COR-L47 (cell line): ENCODE results near the gene PLCD4.

ENCODE experiments used
- DNase-seq: peaks from one replicate; lab custom pipeline; 2025; lab: John Stamatoyannopoulos, UW

PLCD4 gene

DNA sequence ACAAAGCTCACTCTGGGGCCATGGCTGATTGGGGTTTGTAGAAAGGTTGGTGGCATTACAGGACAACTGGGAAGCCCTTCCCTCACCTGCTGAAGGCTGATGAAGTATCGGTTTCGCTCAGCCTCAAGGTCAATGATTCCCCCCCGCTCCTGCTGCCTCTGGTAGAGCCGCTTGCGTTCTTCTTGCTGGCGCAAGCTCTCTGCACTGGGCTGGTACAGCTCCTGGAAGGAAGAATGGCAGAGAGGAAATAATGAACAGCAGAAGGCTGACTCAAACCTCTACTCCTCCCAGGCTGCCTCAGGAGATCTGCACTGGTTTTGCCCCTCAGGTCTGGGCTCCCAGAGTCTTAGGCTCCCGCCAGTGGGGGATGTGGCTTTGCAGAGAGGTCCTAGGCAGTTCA lies 57.0 kb downstream of the PLCD4 start:
- DNase-seq = no peak

DNA sequence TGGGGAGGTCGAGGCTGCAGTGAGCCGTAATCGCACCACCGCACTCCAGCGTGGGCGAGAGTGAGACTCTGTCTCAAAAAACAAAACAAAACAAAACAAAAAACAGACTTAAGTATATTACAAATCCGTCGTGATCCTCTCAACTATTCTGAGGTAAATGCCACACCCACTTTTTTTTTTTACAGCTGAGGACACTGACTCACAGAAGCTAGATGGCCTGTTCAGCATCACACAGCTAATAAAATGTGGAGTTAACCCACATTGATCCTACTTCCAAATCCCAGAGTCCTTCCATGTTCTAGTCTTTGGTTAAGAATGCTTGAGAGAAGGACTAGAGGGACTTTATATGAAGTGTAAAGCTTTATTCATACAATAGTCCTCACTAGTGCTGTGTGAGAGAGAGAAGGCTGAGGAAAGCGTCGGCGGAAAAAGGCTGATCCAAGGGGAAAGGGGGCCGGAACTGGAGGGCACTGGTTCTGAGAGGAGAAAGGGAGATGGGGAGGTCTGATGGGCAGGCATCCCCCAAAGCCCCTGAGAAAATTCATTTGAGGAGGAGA lies 63.5 kb downstream of the PLCD4 start:
- DNase-seq = no peak

DNA sequence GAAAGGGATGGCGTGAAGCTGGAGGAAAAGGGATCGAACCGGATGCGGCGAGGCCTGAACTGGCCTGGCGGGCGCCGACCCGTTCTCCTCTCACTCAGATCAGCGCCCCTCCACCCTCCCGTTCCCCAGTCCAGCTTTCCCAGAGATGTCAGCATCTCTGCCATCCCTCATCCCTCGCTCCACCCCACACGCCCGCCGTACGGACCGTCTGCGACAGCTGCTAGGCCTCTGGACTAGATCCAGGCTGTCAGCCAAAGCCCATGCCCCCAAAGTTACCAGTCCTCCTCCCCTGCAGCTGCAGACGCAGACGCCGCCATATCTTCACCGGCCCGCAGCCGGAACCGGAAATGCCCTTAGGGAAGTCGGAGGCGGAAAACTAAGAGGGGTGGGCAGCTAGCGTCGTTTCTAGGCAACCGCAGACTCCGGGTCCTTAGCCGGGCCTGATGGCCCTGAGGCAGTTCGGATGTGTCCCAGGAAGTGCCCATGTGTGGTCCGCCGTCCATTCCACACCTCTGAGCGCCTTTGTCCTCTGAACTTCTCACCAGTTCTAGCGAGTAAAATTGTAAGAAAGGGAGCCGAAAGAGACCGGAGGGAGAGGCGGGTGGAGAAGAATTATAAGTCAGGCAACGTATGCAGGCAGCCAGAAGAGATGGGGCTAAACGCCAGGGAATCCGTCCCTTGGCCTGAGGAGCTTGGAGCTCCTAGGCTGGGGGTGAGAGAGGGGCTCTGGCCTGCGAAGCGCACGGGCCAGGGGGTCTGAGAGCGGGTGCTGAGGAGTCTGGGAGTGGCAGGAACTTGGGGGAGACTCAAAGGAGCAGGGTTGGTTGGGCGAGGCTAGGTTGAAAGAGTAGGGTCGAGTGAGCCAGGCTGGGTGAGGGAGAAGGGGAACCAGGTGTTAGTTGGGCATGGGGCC lies 64.2 kb downstream of the PLCD4 start, which contains the start of the genes RNF25 and STK36:
RNF25 (minus strand) TSS at position 349 of the 913 bp plus-strand sequence; CDS start at position 317, 32 bp downstream.
STK36 (plus strand) TSS at position 433 of the 913 bp plus-strand sequence. CDS start 744 bp downstream, outside the sequence.
- peak; percentile 87 for DNase-seq

DNA sequence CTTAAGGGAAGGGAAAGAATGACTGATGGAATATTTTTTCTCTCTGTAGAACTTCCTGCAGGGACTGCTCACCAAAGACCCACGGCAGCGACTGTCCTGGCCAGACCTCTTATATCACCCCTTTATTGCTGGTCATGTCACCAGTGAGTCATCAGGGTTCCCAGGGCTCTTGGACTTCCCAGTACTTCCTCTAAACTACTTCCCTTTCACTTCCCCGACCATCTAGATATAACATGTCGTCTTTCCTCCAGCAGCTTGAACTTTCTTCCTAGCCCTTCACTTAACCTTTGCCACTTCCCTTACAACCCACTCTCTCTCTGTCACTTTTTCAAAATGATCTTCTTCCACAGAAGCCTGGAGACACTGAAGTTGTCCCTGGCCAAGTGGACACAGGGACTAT lies 71.4 kb downstream of the PLCD4 start:
- DNase-seq = no peak

DNA sequence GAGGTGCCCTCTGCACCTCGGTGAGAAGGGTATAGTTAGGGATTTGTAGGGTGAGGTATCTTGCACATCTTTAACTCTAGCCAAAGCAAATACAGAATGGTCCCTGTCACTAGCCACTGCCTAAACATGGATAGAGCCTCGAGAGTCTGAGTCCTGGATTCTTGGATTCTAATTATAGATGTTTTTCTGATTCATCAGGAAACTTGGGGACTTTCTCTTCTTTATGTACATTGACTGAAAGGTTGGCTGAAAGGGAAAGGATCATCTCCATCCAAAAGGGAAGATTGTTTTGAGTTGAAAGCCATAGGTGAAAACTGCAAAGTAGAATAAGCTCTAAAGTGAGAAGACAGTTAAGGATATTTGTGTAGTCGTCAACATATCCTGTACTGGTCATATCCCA lies 72.4 kb downstream of the PLCD4 start:
- DNase-seq = no peak
